ENCODE measurements around the gene RAD18. TPM values are rescaled to one million over a fixed set of nuclear protein-coding genes. Genes with fewer than 3 reads are reported as not detected.

RAD18 gene
- total and polyA plus RNA-seq, 9 of the 15 experiments (the other 6 are each of a cell fraction or from before 2014, with no cell fraction given), result 19.2 to 49.4 (median 34.4) TPM

- TF ChIP-seq SRSF7 (optimal IDR thresholded peaks at IDR 0.05; ENCODE audit: low read depth, low read length), result no peak
- TF ChIP-seq GTF2A2 (tag; IDR thresholded peaks at IDR 0.05), result no peak
- no peak for TF ChIP-seq KLF16 (IDR thresholded peaks at IDR 0.05)
- TF ChIP-seq RUNX1 (IDR thresholded peaks at IDR 0.05; ENCODE audit: low read depth), result no peak
- no peak for TF ChIP-seq KDM2B (CRISPR knock-in tag; IDR thresholded peaks at IDR 0.05)
- no peak for TF ChIP-seq HMG20B (CRISPR knock-in tag; IDR thresholded peaks at IDR 0.05)
- TF ChIP-seq ID3 (CRISPR knock-in tag; IDR thresholded peaks at IDR 0.05), result no peak
- no peak for TF ChIP-seq ID3 (tag; IDR thresholded peaks at IDR 0.05)
- TF ChIP-seq EHMT2 (IDR thresholded peaks at IDR 0.05), result no peak
These were observed 98.6 kb downstream of the RAD18 start (continued) for GRCh38 chr3:8864402-8865350.

- intact Hi-C loops (cut with micrococcal nuclease) (no loop called here), in situ Hi-C loops (cut with MboI) (no loop called here)
- BruUV-seq (replicated peaks), result no TSS peak
- ChIA-PET CTCF (ENCODE audit: low intra/inter-chr PET ratio) (no interaction called here), POLR2A (no interaction called here)
- Histone ChIP-seq H2AFZ (ENCODE audit: low read depth, low read length) (no peak overlapping the region), H4K20me1 (replicated peaks; ENCODE audit: control insufficient read depth, insufficient read depth, low read length) (peaks cover 6% of the 10 kb centered on the region), H3K27ac (ENCODE audit: extremely low read depth, low read depth, low read length) (no peak overlapping the region), H3K9me3 (replicated peaks; ENCODE audit: control insufficient read depth, insufficient read depth, low read depth, low read length) (no peaks in the 10 kb centered on the region), H3K9me1 (ENCODE audit: control insufficient read depth, insufficient read depth, low read length) (no peaks in the 10 kb centered on the region), H3K4me3 (no peak overlapping the region), H3K4me2 (ENCODE audit: insufficient read depth, low read length) (no peak overlapping the region), H3K36me3 (ENCODE audit: control insufficient read depth, insufficient read depth, low read length) (no peaks in the 10 kb centered on the region), H3K9ac (ENCODE audit: insufficient read depth in 1 of 2, low read depth in 2 of 2, low read length in 2 of 2) (no peak overlapping the region), H3K27me3 (ENCODE audit: control insufficient read depth in 2 of 2, insufficient read depth in 2 of 2, low read length in 2 of 2) (no peaks in the 10 kb centered on the region), H3K4me1 (replicated peaks in 1 of 2; ENCODE audit: control insufficient read depth in 2 of 2, insufficient read depth in 2 of 2, low read length in 2 of 2) (no peaks in the 10 kb centered on the region; a peak in 1 of 5 replicates), H3K79me2 (ENCODE audit: control insufficient read depth, insufficient read depth, low read length) (no peaks in the 10 kb centered on the region)
- FAIRE-seq (no peak), DNase-seq (ENCODE audit: extremely low read depth in 1 of 4, low spot score in 3 of 4) (no peak), ATAC-seq (no peak)
- WGBS (ENCODE audit: insufficient coverage, low coverage, missing lambda C conversion rate), result 86% methylated on average over 4 of the region's 4 CpGs
- TF ChIP-seq CTBP1 (IDR thresholded peaks at IDR 0.05; ENCODE audit: borderline replicate concordance) (no peak), NCOA2 (IDR thresholded peaks at IDR 0.05; ENCODE audit: partially characterized antibody in 2 of 2) (no peak), POLR3G (IDR thresholded peaks at IDR 0.05; ENCODE audit: extremely low read depth, insufficient read length, insufficient replicate concordance) (no peak), ZNF217 (CRISPR knock-in tag; IDR thresholded peaks at IDR 0.05) (no peak), KLF10 (CRISPR knock-in tag; IDR thresholded peaks at IDR 0.05) (no peak), NFXL1 (CRISPR knock-in tag; IDR thresholded peaks at IDR 0.05) (no peak), ELK3 (CRISPR knock-in tag; IDR thresholded peaks at IDR 0.05) (no peak)
These were observed 99.4 kb downstream of the RAD18 start for GRCh38 chr3:8863891-8864290.
